ENCODE results near the gene ARFGAP1. TPM values are rescaled to one million over a fixed set of nuclear protein-coding genes. Genes with fewer than 3 reads are reported as not detected.

The ARFGAP1 gene
- total RNA-seq, 1 experiment from 2014 or later: 207 TPM

GRCh38 chr20:63257629-63258028 lies 15.0 kb upstream of the ARFGAP1 start (continued):
- TF ChIP-seq AFF4 (CRISPR knock-in tag; IDR thresholded peaks at IDR 0.05; ENCODE audit: borderline replicate concordance) (no peak), PREB (CRISPR knock-in tag; IDR thresholded peaks at IDR 0.05; ENCODE audit: borderline replicate concordance) (no peak)

GRCh38 chr20:63258781-63259180 lies 13.8 kb upstream of the ARFGAP1 start:
- Mint-ChIP-seq H3K4me1 (peaks cover 23% of the 10 kb centered on the region), H3K27ac (no peak overlapping the region), H3K27me3 (ENCODE audit: low read depth) (peaks cover 26% of the 10 kb centered on the region), H3K9me3 (no peaks in the 10 kb centered on the region), H3K36me3 (no peaks in the 10 kb centered on the region), H3K4me3 (no peak overlapping the region)
- ChIA-PET CTCF (interaction anchor here (1.3 to 2.6 kb wide), 4 partner anchors 22 to 123 kb away, joined by 3 to 14 read pairs (median 5); no protein-coding TSS in a partner anchor), POLR2A (no interaction called here)
- no peak for DNase-seq (ENCODE audit: low spot score)
- TF ChIP-seq ZNF232 (CRISPR knock-in tag; IDR thresholded peaks at IDR 0.05) (no peak), AFF4 (CRISPR knock-in tag; IDR thresholded peaks at IDR 0.05; ENCODE audit: borderline replicate concordance) (no peak)
- no peak for ATAC-seq

- Mint-ChIP-seq H3K4me3 (no peak overlapping the region), H3K9me3 (no peaks in the 10 kb centered on the region), H3K27ac (no peak overlapping the region), H3K27me3 (ENCODE audit: low read depth) (peaks cover 22% of the 10 kb centered on the region), H3K36me3 (no peaks in the 10 kb centered on the region), H3K4me1 (peaks cover 21% of the 10 kb centered on the region)
- ChIA-PET POLR2A (no interaction called here), CTCF (interaction anchor here (0.6 to 2.6 kb wide), 6 partner anchors 13 to 121 kb away, joined by 3 to 14 read pairs (median 4); partner anchors contain the start of gene ARFGAP1)
- DNase-seq (ENCODE audit: low spot score): no peak
- no peak for ATAC-seq
- TF ChIP-seq ZNF121 (CRISPR knock-in tag; IDR thresholded peaks at IDR 0.05) (no peak), ZNF281 (CRISPR knock-in tag; IDR thresholded peaks at IDR 0.05) (no peak), GTF2I (CRISPR knock-in tag; conservative IDR thresholded peaks at IDR 0.05) (no peak), ETV6 (CRISPR knock-in tag; IDR thresholded peaks at IDR 0.05) (no peak), ATF6 (CRISPR knock-in tag; IDR thresholded peaks at IDR 0.05) (no peak), ZNF219 (CRISPR knock-in tag; IDR thresholded peaks at IDR 0.05; ENCODE audit: borderline replicate concordance) (no peak), AFF4 (CRISPR knock-in tag; IDR thresholded peaks at IDR 0.05; ENCODE audit: borderline replicate concordance) (no peak), ZNF423 (CRISPR knock-in tag; IDR thresholded peaks at IDR 0.05) (no peak), NFYB (CRISPR knock-in tag; conservative IDR thresholded peaks at IDR 0.05; ENCODE audit: low read depth) (no peak)
Observed at GRCh38 chr20:63259734-63260460, 12.7 kb upstream of the ARFGAP1 start.
